ENCODE measurements around the gene APOLD1. TPM values are rescaled to one million over a fixed set of nuclear protein-coding genes. Genes with fewer than 3 reads are reported as not detected.

The APOLD1 gene
- total and polyA plus RNA-seq, 2 of the 4 experiments (the other 2 are of a cell fraction): 2.3 to 4.5 TPM

- Histone ChIP-seq H2BK120ac (ENCODE audit: low read depth, low read length) (no peak overlapping the region), H3K79me1 (ENCODE audit: low read depth in 1 of 2, low read length in 2 of 2) (no peaks in the 10 kb centered on the region), H4K8ac (ENCODE audit: low read depth in 2 of 2, low read length in 2 of 2) (no peak overlapping the region), H3K18ac (ENCODE audit: low read depth, low read length) (no peak overlapping the region), H2BK20ac (ENCODE audit: low read depth, low read length) (no peak overlapping the region), H3K9me3 (ENCODE audit: control insufficient read depth, insufficient read depth, low read length) (no peaks in the 10 kb centered on the region), H3K14ac (replicated peaks; ENCODE audit: low read depth, low read length) (no peak overlapping the region), H2AK9ac (replicated peaks; ENCODE audit: low read depth, low read length, poor library complexity) (no peak overlapping the region), H3K9me1 (ENCODE audit: insufficient read depth, low read length) (peaks cover 3% of the 10 kb centered on the region; the same call in 1 of the 2 replicates), H4K91ac (ENCODE audit: insufficient read depth, low read depth, low read length) (0 out of 2 replicates have a peak overlapping the region, but pooled peaks have one; percentile 10), H2AK5ac (ENCODE audit: low read depth, low read length) (peak overlapping the region; percentile 1; the same call in 1 of the 2 replicates), H3K4me3 (ENCODE audit: insufficient read depth, low read depth, low read length) (no peak overlapping the region), H4K5ac (ENCODE audit: low read depth, low read length) (no peak overlapping the region), H2BK15ac (ENCODE audit: low read depth, low read length) (no peak overlapping the region), H3K36me3 (ENCODE audit: control insufficient read depth, insufficient read depth, low read length) (no peaks in the 10 kb centered on the region), H3K27ac (ENCODE audit: insufficient read depth, low read length) (no peak overlapping the region), H2AFZ (replicated peaks; ENCODE audit: low read length, poor library complexity) (no peak overlapping the region), H3K4ac (ENCODE audit: low read depth, low read length) (0 out of 2 replicates have a peak overlapping the region, but pooled peaks have one; percentile 31), H4K20me1 (ENCODE audit: insufficient read depth, low read length) (no peaks in the 10 kb centered on the region), H3K23ac (ENCODE audit: low read depth, low read length) (no peak overlapping the region), H3K56ac (ENCODE audit: extremely low read depth, insufficient read depth, low read length) (no peak overlapping the region), H3K27me3 (ENCODE audit: control insufficient read depth, insufficient read depth, low read length) (no peaks in the 10 kb centered on the region), H2BK5ac (ENCODE audit: low read depth, low read length, poor library complexity, severe bottlenecking) (no peak overlapping the region), H3K4me1 (ENCODE audit: control insufficient read depth, insufficient read depth, low read length) (peaks cover 5% of the 10 kb centered on the region; the same call in 1 of the 2 replicates), H3K9ac (ENCODE audit: low read depth, low read length) (no peak overlapping the region), H3K4me2 (ENCODE audit: low read depth, low read length) (no peak overlapping the region)
- WGBS, 2 experiments (ENCODE audit: extremely low coverage in 2 of 2, insufficient read length in 1 of 2): no CpG with 5 or more reads among the region's 3 CpGs
- ATAC-seq (ENCODE audit: low read depth): no peak
- POLR2A ChIA-PET (ENCODE audit: unreplicated experiment): no interaction called here
- intact Hi-C loops (cut with micrococcal nuclease): no loop called here
- CTCF ChIA-PET: no interaction called here
- in situ Hi-C loops (cut with MboI; ENCODE audit: low sequenced_read_pairs): loop anchor here (10.0 kb wide), 2 partner anchors 187 to 437 kb away; no protein-coding TSS in a partner anchor
- no TSS peak for BruUV-seq (replicated peaks)
- DNase-seq: no peak
- dilution Hi-C loops (cut with HindIII; ENCODE audit: low sequenced_read_pairs, unreplicated experiment): no loop called here
- TF ChIP-seq CHD1 (IDR thresholded peaks at IDR 0.05; ENCODE audit: low read depth, low read length): no peak
- TF ChIP-seq FOS (IDR thresholded peaks at IDR 0.05; ENCODE audit: low read depth, low read length): no peak
- TF ChIP-seq SMC3 (IDR thresholded peaks at IDR 0.05; ENCODE audit: low read depth, low read length): no peak
- no peak for TF ChIP-seq RFX5 (IDR thresholded peaks at IDR 0.05; ENCODE audit: low read depth, low read length)
- TF ChIP-seq RCOR1 (IDR thresholded peaks at IDR 0.05; ENCODE audit: insufficient replicate concordance, low read length): no peak
- no peak for TF ChIP-seq USF2 (IDR thresholded peaks at IDR 0.05; ENCODE audit: low read depth, low read length)
- TF ChIP-seq MAFK (IDR thresholded peaks at IDR 0.05; ENCODE audit: low read depth, low read length): no peak
- no peak for TF ChIP-seq RAD21 (IDR thresholded peaks at IDR 0.05; ENCODE audit: low read length)
- TF ChIP-seq BHLHE40 (IDR thresholded peaks at IDR 0.05; ENCODE audit: low read depth, low read length): no peak
- no peak for TF ChIP-seq MXI1 (IDR thresholded peaks at IDR 0.05; ENCODE audit: borderline replicate concordance, low read depth, low read length)
- no peak for TF ChIP-seq CEBPB (IDR thresholded peaks at IDR 0.05; ENCODE audit: low read depth, low read length)
- no peak for TF ChIP-seq NFE2L2 (IDR thresholded peaks at IDR 0.05; ENCODE audit: low read depth, low read length)
- no peak for TF ChIP-seq CTCF (conservative IDR thresholded peaks at IDR 0.05; ENCODE audit: low read depth, low read length)
Observed at GRCh38 chr12:12797794-12798152, 12.3 kb downstream of the APOLD1 start.

All from IMR-90 (cell line).